ENCODE results near the gene DBNDD2.

DBNDD2 gene

GRCh38 chr20:45415822-45416637 lies 7.9 kb downstream of the DBNDD2 start, which contains the start of gene PIGT:
Gene PIGT (plus strand): TSS chr20:45416141. CDS start chr20:45416157, 16 bp downstream.
- intact Hi-C loops (cut with micrococcal nuclease), result no loop called here
- Mint-ChIP-seq H3K4me1 (ENCODE audit: low read depth) (peaks cover 22% of the 10 kb centered on the region), H3K9me3 (no peaks in the 10 kb centered on the region)

GRCh38 chr20:45416917-45417316 lies 8.8 kb downstream of the DBNDD2 start:
- peaks cover 22% of the 10 kb centered on the region for H3K4me1 Mint-ChIP-seq (ENCODE audit: low read depth)

More at GRCh38 chr20:45415822-45416637, 7.9 kb downstream of the DBNDD2 start, which contains the start of gene PIGT:
- Mint-ChIP-seq H3K4me3 (peak within 1 kb of the TSS; percentile 91), H3K27ac (peak within 1 kb of the TSS; percentile 95), H3K27me3 (peaks cover 5% of the 10 kb centered on the region), H3K36me3 (ENCODE audit: low read depth) (peaks cover 55% of the 10 kb centered on the region)

GRCh38 chr20:45419188-45420091 lies 11.4 kb downstream of the DBNDD2 start:
- Mint-ChIP-seq H3K9me3 (no peaks in the 10 kb centered on the region), H3K4me3 (no peak overlapping the region), H3K4me1 (ENCODE audit: low read depth) (peaks cover 22% of the 10 kb centered on the region), H3K27ac (no peak overlapping the region), H3K36me3 (ENCODE audit: low read depth) (peaks cover 75% of the 10 kb centered on the region), H3K27me3 (no peaks in the 10 kb centered on the region)
- intact Hi-C loops (cut with micrococcal nuclease), result no loop called here

More at GRCh38 chr20:45416917-45417316, 8.8 kb downstream of the DBNDD2 start:
- H3K36me3 Mint-ChIP-seq (ENCODE audit: low read depth), result peaks cover 55% of the 10 kb centered on the region
- intact Hi-C loops (cut with micrococcal nuclease), result no loop called here
- H3K4me3 Mint-ChIP-seq, result peak overlapping the region; percentile 91
- no peaks in the 10 kb centered on the region for H3K9me3 Mint-ChIP-seq
- peak overlapping the region; percentile 95 for H3K27ac Mint-ChIP-seq
- peaks cover 2% of the 10 kb centered on the region for H3K27me3 Mint-ChIP-seq

- Mint-ChIP-seq H3K4me1 (ENCODE audit: low read depth) (peaks cover 22% of the 10 kb centered on the region), H3K36me3 (ENCODE audit: low read depth) (peaks cover 82% of the 10 kb centered on the region), H3K4me3 (no peak overlapping the region), H3K27ac (no peak overlapping the region), H3K27me3 (no peaks in the 10 kb centered on the region), H3K9me3 (no peaks in the 10 kb centered on the region)
- intact Hi-C loops (cut with micrococcal nuclease), result no loop called here
Measured at GRCh38 chr20:45420125-45420524, 12.0 kb downstream of the DBNDD2 start.

- Mint-ChIP-seq H3K36me3 (ENCODE audit: low read depth) (peaks cover 97% of the 10 kb centered on the region), H3K9me3 (no peaks in the 10 kb centered on the region), H3K27ac (no peak overlapping the region), H3K27me3 (no peaks in the 10 kb centered on the region), H3K4me1 (ENCODE audit: low read depth) (peaks cover 5% of the 10 kb centered on the region), H3K4me3 (no peak overlapping the region)
- intact Hi-C loops (cut with micrococcal nuclease), result no loop called here
Measured at GRCh38 chr20:45423700-45424099, 15.6 kb downstream of the DBNDD2 start.

- peaks cover 79% of the 10 kb centered on the region for H3K36me3 Mint-ChIP-seq (ENCODE audit: low read depth)
- intact Hi-C loops (cut with micrococcal nuclease), result no loop called here
Measured at GRCh38 chr20:45425561-45425960, 17.5 kb downstream of the DBNDD2 start.

GRCh38 chr20:45426320-45427016 lies 18.4 kb downstream of the DBNDD2 start:
- H3K4me1 Mint-ChIP-seq (ENCODE audit: low read depth), result no peaks in the 10 kb centered on the region
- no peak overlapping the region for H3K27ac Mint-ChIP-seq
- no peak overlapping the region for H3K4me3 Mint-ChIP-seq
- no peaks in the 10 kb centered on the region for H3K9me3 Mint-ChIP-seq
- peaks cover 70% of the 10 kb centered on the region for H3K36me3 Mint-ChIP-seq (ENCODE audit: low read depth)
- intact Hi-C loops (cut with micrococcal nuclease), result no loop called here
- H3K27me3 Mint-ChIP-seq, result no peaks in the 10 kb centered on the region

More at GRCh38 chr20:45425561-45425960, 17.5 kb downstream of the DBNDD2 start:
- no peak overlapping the region for H3K4me3 Mint-ChIP-seq
- no peaks in the 10 kb centered on the region for H3K4me1 Mint-ChIP-seq (ENCODE audit: low read depth)
- no peaks in the 10 kb centered on the region for H3K27me3 Mint-ChIP-seq
- no peaks in the 10 kb centered on the region for H3K9me3 Mint-ChIP-seq
- H3K27ac Mint-ChIP-seq, result no peak overlapping the region

- Mint-ChIP-seq H3K9me3 (no peaks in the 10 kb centered on the region), H3K27me3 (no peaks in the 10 kb centered on the region), H3K4me1 (ENCODE audit: low read depth) (no peaks in the 10 kb centered on the region), H3K27ac (no peak overlapping the region), H3K4me3 (no peak overlapping the region), H3K36me3 (ENCODE audit: low read depth) (peaks cover 59% of the 10 kb centered on the region)
- intact Hi-C loops (cut with micrococcal nuclease), result no loop called here
Measured at GRCh38 chr20:45427236-45428149, 19.4 kb downstream of the DBNDD2 start.

- intact Hi-C loops (cut with micrococcal nuclease), result no loop called here
- Mint-ChIP-seq H3K27me3 (no peaks in the 10 kb centered on the region), H3K4me1 (ENCODE audit: low read depth) (peaks cover 11% of the 10 kb centered on the region), H3K9me3 (no peaks in the 10 kb centered on the region), H3K27ac (no peak overlapping the region), H3K4me3 (no peak overlapping the region), H3K36me3 (ENCODE audit: low read depth) (peaks cover 38% of the 10 kb centered on the region)
Measured at GRCh38 chr20:45429618-45430017, 21.5 kb downstream of the DBNDD2 start.

- intact Hi-C loops (cut with micrococcal nuclease), result no loop called here
- H3K27ac Mint-ChIP-seq, result no peak overlapping the region
- peaks cover 19% of the 10 kb centered on the region for H3K4me1 Mint-ChIP-seq (ENCODE audit: low read depth)
- no peaks in the 10 kb centered on the region for H3K9me3 Mint-ChIP-seq
- H3K36me3 Mint-ChIP-seq (ENCODE audit: low read depth), result peaks cover 11% of the 10 kb centered on the region
- no peak overlapping the region for H3K4me3 Mint-ChIP-seq
- H3K27me3 Mint-ChIP-seq, result peaks cover 5% of the 10 kb centered on the region
Measured at GRCh38 chr20:45432294-45432693, 24.2 kb downstream of the DBNDD2 start.

GRCh38 chr20:45433316-45433715 lies 25.2 kb downstream of the DBNDD2 start:
- Mint-ChIP-seq H3K27ac (no peak overlapping the region), H3K9me3 (no peaks in the 10 kb centered on the region), H3K27me3 (peaks cover 5% of the 10 kb centered on the region), H3K4me3 (no peak overlapping the region), H3K4me1 (ENCODE audit: low read depth) (peaks cover 19% of the 10 kb centered on the region), H3K36me3 (ENCODE audit: low read depth) (peaks cover 1% of the 10 kb centered on the region)
- intact Hi-C loops (cut with micrococcal nuclease), result no loop called here

- Mint-ChIP-seq H3K27me3 (peaks cover 5% of the 10 kb centered on the region), H3K27ac (no peak overlapping the region), H3K9me3 (no peaks in the 10 kb centered on the region), H3K4me1 (ENCODE audit: low read depth) (peaks cover 19% of the 10 kb centered on the region), H3K36me3 (ENCODE audit: low read depth) (no peaks in the 10 kb centered on the region), H3K4me3 (no peak overlapping the region)
- intact Hi-C loops (cut with micrococcal nuclease), result no loop called here
Measured at GRCh38 chr20:45433976-45434375, 25.9 kb downstream of the DBNDD2 start.

Measured in dendritic cell treated with granulocyte-macrophage colony-stimulating factor and Interleukin-4, amounts not matched to agents 40 ng/mL and 50 ng/mL, for 4 days (primary cell).